Fibroblast of mammary gland (primary cell): ENCODE data around the gene ZYG11A.

Source experiments
- DNase-seq: peaks from one replicate; pipeline ENCODE4 v3.0.0-alpha.2; 2010; ENCODE audit warnings: low read depth
- H3K4me3 ChIP-seq: 2 replicates; pipeline ENCODE4 v1.5.1; 2011; ENCODE audit warnings: low read depth, mild to moderate bottlenecking, low read length, moderate library complexity; ENCODE audit not compliant: control insufficient read depth
- TF ChIP-seq, protein P1 (sequence below): conservative IDR thresholded peaks from 2 replicates; pipeline ENCODE4 v1.5.1; 2011; ENCODE audit warnings: low read depth, low read length, inconsistent platforms; ENCODE audit not compliant: control insufficient read depth, insufficient read depth

ZYG11A gene

GRCh38 chr1:52877554-52877953 lies 35.0 kb downstream of the ZYG11A start:
- no peak for DNase-seq
- no peak overlapping the region for H3K4me3 ChIP-seq
- TF ChIP-seq, protein P1, sequence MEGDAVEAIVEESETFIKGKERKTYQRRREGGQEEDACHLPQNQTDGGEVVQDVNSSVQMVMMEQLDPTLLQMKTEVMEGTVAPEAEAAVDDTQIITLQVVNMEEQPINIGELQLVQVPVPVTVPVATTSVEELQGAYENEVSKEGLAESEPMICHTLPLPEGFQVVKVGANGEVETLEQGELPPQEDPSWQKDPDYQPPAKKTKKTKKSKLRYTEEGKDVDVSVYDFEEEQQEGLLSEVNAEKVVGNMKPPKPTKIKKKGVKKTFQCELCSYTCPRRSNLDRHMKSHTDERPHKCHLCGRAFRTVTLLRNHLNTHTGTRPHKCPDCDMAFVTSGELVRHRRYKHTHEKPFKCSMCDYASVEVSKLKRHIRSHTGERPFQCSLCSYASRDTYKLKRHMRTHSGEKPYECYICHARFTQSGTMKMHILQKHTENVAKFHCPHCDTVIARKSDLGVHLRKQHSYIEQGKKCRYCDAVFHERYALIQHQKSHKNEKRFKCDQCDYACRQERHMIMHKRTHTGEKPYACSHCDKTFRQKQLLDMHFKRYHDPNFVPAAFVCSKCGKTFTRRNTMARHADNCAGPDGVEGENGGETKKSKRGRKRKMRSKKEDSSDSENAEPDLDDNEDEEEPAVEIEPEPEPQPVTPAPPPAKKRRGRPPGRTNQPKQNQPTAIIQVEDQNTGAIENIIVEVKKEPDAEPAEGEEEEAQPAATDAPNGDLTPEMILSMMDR: no peak

GRCh38 chr1:52880206-52880605 lies 37.6 kb downstream of the ZYG11A start:
- DNase-seq: no peak
- TF ChIP-seq, protein P1: no peak
- H3K4me3 ChIP-seq: no peak overlapping the region

DNA sequence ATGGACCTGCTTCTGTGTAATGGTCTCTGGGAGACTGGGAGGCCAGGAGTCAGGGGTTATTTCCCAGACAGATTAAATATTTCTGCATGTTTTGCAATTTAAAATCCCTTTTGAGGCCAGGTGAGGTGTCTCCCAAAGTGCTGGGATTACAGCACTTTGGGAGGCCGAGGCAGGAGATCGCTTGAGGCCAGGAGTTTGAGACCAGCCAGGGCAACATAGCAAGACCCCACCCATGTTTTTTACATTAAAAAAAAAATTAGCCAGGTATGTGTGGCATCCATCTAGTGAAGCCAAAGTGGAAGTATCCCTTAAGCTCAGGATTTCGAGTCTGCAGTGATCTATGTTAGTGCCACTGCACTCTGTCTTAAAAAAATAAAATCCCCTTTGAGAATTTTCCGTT lies 44.9 kb downstream of the ZYG11A start:
- no peak overlapping the region for H3K4me3 ChIP-seq
- TF ChIP-seq, protein P1: no peak

DNA sequence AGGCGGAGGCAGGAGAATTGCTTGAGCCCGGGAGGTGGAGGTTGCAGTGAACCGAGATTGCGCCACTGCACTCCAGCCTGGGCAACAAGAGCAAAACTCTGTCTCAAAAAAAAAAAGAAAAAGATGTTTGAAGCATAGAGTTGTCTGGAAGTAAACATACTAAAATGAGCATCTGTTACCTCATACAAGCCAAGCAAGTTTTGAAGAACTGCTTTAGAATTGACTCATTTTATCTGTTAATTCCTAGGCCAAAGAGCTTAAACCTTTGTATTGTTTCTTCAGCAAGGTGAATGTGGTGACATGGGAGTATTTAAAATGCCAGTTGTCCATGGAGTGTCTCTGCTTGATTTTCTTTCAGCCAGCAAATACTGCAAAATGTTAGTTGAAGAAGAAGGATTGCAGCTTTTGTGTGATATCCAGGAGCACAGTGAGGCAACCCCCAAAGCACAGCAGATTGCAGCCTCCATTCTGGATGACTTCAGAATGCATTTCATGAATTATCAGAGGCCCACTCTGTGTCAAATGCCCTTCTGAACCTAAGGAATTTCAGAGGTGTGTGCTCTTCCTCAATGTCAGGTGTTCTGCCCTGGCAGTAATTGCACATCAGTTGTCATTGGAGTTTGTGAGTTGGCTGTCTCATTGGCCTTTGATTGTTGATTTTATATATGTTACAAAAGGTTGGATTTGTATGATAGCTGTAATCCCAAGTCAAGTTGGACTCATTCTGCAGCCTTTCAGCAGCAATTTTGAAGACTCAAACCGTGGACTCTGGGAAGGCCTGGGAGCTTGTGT lies 50.1 kb downstream of the ZYG11A start:
- no peak overlapping the region for H3K4me3 ChIP-seq
- DNase-seq: no peak
- TF ChIP-seq, protein P1: no peak

More for the DNA sequence above, 44.9 kb downstream of the ZYG11A start:
- DNase-seq: no peak

GRCh38 chr1:52899445-52899894 lies 56.9 kb downstream of the ZYG11A start:
- TF ChIP-seq, protein P1: no peak
- no peak overlapping the region for H3K4me3 ChIP-seq
- no peak for DNase-seq

GRCh38 chr1:52900402-52900801 lies 57.8 kb downstream of the ZYG11A start:
- H3K4me3 ChIP-seq: no peak overlapping the region
- no peak for DNase-seq
- TF ChIP-seq, protein P1: no peak
